ENCODE results near the gene CLBA1.

The CLBA1 gene

GRCh38 chr14:104968541-104969401 lies 16.8 kb upstream of the CLBA1 start:
- DNase-seq = peak; percentile 35

GRCh38 chr14:104969741-104970230 lies 15.8 kb upstream of the CLBA1 start:
- no peak for DNase-seq

DNA sequence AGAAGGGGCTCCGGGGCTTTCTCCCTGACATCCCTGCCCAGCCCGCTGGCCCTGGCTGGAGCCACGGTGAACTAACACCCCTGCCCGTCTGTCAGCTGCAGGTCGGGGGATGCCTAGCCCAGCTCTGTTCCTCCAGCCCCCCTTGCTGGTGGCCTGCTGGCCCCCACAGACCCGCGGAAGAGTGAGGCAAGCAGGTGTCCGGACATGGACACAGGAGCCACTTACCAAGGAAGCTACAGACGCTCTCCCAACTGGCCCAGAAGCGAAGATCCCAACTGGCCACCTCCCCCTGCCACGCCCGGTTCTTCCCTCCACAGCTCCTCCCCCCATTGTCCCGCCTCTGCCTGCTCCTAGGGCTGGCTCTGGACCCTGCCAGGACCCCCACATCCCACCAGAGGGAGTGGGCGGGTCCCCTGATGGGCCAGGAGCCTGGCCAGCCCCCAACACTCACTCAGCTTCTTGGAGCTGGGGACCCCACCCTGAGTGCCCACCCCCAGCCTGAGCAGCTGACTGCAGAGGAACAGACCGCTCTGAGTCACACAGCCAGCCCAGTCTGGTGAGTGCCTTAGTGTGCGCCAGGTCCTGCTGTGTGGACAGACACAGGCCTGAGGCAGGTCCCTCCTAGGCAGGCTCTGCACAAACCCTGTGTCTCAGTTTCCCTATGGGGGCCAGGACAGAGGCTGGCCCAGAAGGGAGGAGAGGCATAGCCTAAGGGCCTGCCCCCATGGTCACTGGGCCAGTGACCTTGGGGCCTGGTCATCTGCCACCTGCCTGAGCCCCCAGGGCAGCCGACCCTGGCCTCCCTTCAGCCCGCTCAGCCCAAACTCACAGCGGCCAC lies 15.1 kb upstream of the CLBA1 start:
- peak; percentile 85 for DNase-seq

DNA sequence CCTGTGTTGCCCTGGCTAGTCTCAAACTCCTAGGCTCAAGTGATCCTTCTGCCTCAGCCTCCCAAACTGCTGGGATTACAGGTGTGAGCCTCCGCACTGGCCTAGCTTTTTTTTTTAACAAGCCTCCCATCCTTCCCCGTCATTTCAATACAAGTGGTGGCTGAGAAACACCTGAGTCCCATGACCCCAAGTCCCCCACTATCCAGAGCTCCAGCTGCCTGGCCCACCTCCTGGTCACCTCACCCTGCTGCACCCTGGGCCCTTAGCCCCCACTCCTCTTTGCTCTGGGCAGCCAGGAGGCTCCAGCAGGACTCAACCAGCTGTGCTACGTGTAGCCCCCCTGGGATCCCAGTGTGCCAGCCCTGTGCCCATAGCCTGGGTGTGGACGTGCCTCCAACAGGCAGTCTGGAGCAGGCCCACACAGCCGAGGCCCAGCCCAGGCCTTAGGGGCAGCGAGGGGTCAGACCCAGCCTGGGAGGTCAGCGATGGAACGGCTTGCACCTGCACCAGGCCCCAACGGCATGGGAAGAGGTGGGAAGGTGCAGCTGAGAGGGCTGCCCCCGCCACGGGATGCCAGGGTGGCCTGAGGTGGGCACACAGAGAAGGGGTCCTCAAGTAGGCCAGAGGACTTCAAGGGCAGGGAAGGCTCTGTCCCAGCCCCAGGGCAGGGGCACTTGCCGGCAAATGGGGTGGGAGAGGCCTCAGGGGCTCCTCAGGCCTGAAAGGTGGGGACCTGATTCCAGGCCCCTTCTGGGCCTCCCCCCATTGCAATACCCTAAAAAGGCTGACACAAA lies 13.9 kb upstream of the CLBA1 start:
- DNase-seq = no peak

DNA sequence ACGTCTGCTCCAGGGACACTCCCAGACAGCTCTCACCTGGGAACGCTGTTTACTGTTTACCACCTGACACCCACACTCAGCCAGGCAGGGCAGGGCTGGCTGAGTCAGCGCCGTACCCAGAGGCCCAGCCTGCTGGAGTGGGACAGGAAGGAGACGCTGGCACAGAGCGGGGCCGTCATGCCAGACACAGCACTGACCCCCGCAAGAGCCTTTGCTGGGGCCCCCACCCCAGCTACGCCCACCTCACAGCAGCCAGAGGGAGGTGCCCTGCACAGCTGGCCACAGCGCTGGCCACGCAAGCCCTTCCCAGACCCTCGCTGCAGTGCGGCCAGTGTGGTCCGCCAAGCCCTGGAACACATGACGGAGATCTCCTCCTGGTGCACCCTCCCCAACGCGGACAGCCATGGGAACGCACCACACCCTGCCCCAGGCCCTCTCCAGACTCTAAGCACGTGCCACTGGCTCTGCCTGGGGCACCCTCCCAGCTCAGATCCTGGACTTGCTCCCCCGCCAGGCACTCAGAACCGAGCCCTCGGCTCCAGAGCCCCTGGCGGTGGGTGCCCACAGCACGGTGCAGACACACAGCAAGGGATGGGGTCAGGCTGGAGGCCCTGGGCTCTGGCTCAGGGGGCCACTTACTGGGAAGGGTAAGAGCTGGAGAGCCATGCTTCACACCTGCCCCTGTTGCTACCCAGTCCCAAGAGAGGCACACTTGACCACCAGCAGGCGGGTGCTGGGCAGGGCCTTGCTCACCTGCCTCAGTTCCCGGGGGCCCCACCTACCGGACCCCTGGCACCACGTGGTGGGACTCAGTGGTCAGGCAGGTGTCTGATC lies 13.1 kb upstream of the CLBA1 start:
- DNase-seq = peak; percentile 48

GRCh38 chr14:104973135-104973384 lies 12.5 kb upstream of the CLBA1 start:
- DNase-seq = peak; percentile 98

- DNase-seq = peak; percentile 89
Measured at GRCh38 chr14:104973385-104974145, 12.0 kb upstream of the CLBA1 start.

- no peak for DNase-seq
Measured at GRCh38 chr14:104974146-104974541, 11.4 kb upstream of the CLBA1 start.

- DNase-seq = no peak
Measured at GRCh38 chr14:104974665-104975390, 10.8 kb upstream of the CLBA1 start.

DNA sequence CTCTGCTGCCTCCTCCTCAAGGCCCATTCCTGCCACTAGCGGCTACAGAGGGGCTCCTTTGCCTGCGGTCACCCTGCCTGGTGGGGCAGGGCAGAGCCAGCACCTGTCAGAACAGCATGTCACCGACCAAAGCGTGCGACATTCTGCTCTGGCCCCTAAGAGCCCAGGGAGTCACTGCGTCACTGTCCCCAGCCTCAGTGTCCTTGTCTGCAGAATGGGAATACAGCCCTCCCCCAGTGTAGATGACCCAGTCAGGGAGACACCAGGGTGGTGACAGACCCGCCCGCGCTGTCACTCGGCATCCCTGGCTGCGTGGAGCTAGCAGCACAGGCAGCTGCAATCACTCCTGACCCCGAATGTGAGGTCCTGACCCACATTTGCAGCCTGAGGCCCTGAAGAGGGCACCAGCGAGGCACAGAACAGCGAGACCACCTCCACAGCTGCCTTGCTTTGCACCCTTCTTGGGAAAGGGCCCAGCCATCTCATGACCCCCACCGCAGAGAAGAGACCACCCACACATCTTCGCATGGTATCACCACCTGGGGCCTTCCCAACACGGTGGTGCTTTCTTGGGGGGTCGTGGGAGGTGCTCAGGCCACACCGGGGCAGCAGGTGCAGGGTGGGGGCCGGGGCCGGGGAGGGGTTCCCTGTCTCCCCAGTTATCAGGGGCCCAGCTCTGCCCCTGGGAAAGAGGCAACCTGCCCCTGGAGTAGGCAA lies 9.9 kb upstream of the CLBA1 start:
- no peak for DNase-seq

DNA sequence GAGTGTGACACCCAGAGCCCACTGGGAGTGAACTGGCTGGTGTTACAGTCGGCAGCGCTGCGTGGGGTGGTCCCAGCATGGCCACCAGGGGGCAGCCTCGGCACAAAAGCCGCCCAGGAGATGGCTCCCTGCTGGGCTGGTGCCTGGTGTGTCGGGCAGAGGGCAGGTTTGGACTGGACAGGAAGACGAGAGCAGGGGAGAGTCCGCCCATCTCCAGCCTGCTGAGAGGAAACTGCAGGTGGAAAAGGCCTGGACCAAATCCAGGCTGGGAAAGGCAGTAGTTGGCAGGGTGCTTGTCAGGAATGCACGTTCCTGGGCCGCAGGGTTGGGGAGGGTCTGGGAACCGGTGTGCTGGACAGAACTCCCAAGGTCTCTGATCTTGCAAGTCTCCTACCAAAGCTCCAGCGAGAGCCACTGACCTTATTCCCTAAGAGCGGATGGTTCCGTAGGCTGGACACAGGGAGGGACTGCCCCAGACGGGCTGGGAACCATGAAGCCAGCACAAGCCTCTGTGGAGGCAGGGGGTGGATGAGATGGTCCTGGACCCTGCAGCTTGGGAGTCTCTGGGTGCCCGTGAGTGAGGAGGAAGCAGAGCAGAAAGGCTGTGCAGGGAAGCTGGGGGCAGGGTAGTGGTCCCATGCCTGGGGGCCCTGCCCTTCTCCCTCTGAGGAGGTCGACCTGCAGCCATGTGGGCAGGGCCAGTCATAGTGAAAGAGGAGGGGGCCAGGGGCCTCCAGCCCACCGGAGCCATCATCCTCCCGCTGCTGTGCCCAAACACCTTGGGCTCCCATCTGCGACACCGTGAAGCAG lies 9.2 kb upstream of the CLBA1 start:
- DNase-seq = peak; percentile 84

DNA sequence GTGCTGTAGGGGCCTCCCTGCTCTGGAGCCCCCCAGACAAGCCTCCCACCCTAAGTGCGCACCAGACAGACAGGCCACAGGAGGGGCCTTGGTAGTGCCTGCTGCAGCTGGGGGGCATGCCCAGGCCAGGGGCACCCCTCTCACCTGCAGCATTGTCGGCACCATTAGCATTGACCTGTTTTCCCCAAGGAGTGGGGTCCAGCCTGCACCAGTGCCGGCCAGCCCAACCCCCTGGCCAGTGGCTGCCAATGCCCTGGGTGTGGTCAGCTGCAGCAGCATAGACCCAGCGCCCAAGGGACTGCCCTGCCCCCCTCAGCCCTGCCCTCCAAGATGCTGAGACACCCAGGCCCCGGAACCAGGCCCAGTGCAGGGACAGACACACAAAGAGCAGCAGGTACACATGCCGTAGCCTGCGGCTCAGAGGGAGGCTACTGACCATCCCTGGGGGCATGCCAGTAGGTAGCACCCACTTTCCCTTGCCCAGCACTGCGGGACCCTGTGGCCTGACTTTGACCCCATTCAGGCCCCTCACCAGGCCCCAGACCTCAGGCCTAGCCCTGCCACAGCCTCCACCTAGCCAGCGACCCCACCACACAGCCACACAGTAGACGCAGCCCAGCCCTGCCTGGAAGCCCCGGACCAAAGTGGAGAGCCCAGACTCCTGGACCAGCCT lies 8.4 kb upstream of the CLBA1 start:
- no peak for DNase-seq

DNA sequence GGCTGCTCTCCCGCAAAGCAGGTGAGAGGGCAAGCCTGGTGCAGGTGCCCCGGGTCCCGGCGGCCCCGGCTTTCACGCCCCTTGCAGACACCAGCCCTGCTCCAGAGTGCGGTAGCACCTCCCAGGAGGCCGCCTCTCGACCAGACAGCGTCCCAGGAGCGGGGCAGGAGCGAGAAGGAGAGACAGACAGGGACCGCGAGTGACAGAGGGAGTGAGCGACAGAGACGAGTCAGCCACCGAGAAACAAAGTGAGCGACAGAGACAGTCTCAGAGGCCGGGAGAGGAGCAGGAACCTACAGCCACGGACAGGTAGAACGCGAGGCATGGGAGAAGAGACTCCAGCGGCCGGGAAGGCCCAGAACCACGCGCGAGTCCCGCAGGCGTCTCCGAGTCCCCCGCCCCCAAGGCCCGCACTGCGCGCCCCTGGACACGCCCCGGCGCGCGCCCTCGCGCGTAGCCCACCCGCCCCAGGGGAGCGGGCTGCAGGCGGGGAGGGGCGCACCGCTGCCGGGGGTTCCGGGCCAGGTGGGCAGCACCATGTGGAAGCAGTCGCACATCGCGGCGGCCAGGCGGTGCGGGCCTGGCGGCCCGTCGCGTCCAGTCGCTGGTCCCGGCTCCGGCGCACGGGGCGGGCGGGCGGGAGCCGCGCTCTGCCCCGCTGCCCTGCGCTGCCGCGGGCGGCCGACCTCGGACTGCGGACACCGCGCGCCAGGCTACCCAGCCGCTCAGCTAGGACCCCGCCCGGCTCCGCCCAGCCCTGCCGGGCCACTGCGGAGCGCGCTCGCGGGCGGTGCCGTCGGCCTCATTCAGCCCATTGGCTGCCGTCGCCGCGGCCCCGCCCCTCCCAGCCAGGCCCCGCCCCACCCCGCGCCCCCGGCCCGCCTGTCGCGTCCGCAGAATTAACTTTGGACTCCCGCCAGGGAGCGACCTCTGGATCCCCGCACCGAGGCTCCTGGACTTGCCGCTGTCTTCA lies 7.6 kb upstream of the CLBA1 start, which contains the start of gene AHNAK2:
Gene AHNAK2 (minus strand): TSS at position 694 of the 973 bp plus-strand sequence. CDS start 137 bp downstream, at position 557.
- DNase-seq = peak; percentile 81

- no peak for DNase-seq
Measured at GRCh38 chr14:104978746-104979691, 6.6 kb upstream of the CLBA1 start.

DNA sequence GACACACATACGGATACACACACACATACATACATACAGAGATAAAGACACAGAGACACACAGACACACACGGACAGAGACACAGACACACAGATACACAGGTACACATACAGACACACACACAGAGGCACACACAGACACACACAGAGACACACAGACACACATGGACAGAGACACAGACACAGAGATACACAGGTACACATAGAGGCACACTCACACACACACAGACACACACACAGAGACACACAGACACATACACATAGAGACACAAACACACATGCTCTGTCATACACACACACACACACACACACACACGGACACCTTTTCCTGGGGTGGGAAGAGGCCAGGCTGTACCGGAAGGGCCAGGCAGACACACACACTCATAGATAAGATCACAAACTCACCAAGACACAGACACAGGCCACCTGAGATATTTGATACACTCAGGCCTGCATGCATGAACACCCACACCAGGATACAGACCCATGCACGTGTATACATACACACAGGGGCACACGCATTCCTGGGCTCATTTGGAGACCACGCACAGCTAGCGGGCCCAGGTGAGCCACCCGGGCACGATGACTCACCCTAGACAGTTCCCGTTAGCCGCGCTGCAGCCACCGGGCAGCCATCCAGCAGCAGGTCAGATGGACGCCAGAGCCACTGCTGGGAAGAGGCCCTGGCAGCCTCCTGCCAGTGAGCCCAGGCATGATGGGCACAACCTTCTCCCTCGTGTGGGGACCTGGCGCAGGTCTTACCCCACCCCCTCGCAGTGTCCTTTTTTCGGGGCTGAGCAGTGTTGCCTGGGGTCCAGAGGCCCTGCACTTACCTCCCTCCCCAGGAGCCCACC lies 5.6 kb upstream of the CLBA1 start:
- no peak for DNase-seq
